Suppressor macrophage treated with lipopolysaccharide for 4 hours (primary cell): ENCODE measurements around the gene CAMTA1.

Experiments
- DNase-seq: peaks from one replicate; pipeline ENCODE4 v3.0.0-alpha.2; 2020

The CAMTA1 gene

DNA sequence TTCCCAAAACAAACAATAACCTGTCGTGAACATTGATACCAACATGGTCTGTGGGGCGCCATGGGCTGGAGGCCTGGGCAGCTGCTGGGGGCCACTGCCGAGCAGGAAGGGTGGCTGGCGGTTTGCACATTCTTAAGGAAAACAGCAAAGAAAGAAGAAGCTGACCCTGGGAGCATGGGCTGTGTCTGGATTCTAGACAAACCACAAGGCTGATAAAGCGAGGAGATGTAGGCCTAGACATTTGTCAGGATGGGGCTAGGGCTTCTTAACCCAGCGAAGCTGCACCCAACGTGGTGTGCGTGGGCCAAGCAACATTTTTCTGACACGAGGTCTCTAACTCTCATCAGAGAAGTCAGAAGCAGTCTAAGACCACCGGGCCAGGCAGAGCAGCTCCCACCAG, 663.7 kb downstream of the CAMTA1 start:
- DNase-seq = no peak

DNA sequence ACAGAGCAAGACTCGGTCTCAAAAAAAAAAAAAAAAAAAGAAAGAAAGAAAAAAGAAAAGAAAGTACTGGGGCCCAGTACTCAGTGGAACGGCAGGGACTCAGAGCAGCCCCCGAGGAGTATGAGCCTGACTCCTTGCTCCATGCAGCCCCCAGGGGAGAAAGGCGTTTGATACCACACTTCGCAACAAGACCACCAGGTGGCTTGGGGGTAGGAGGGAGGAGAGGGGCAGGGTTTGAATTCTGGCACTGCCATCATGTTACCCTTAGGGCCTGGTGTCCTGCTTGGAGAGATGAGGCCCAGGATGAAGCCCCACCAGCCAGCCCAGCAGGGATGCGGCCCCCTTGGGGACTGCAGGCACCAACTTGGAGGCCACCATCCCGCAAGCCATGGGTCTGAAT, 664.5 kb downstream of the CAMTA1 start:
- no peak for DNase-seq

DNA sequence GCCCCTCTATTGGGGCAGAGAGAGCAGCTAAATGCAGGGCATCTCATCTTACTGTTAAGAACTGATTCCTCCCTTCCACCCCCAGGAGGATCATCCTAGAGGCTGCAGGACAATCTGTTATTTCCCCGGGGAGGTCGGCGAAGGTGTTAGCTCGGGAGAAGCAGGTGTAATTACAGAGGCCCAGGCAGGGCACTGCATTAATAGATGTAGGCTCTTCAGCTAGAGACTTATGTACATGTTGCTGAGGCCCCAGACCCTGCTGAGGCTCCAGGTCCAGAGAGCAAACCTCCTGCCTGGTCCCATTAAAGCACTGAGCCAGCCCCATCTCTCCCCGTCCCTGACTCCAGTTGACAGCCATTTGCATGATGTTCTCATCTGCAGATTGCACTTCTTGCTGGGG, 665.6 kb downstream of the CAMTA1 start:
- DNase-seq = no peak

DNA sequence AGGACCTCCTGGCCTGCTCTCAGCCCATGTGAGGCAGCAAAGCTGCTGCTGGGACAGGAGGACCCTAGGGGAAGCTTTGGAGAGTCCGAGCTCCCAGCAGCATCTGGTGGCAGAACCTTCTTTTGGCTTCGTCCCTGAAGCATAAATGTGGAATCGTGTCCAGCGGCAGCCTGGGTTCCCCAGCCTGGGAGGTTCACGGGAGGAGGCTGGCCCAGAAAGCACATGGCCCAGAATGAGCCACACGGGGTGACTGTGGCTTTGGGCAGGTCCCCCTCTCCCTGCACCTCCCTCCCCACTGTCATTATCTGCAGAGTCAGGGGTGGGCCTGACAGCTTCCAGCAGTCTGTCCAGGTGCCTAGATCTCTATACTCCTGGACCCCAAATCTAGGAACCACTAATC, 667.8 kb downstream of the CAMTA1 start:
- DNase-seq = no peak

DNA sequence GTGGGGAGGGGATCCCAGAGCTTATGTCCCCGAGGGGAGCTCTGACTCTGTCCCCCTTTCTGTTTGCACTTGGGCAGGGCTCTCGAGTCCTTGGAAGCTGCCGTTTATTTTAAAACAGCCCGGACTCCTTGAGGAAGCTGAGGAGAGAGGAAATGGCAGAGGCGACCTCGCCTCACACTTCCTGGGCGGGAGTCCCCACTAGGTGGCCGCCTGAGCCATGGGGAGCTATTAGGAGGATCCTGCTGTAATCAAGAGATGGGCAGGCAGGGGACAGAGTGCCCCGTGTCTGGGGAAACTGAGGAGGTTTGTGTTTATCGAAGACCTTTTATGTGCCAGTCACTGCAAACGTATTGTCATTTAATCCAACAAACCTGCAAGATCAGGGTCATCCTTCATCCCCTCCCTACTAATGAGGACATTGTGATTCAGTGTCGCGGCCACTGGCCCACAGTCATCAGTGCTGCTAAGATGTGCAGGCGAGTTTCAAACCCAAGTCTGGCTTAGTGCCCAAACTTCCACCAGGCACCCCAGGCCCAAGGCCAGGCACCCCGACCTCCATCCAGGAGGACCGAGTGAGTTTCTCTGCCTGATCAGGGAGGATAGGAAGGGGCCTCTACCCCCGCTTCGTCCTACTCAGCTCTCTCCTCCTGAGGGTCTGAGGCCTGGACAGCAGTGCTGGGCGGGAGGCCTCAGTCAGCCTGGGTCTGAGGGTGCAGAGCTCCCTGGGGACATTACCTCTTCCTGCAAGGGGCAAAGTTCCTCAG, 669.0 kb downstream of the CAMTA1 start:
- DNase-seq = peak; percentile 44

DNA sequence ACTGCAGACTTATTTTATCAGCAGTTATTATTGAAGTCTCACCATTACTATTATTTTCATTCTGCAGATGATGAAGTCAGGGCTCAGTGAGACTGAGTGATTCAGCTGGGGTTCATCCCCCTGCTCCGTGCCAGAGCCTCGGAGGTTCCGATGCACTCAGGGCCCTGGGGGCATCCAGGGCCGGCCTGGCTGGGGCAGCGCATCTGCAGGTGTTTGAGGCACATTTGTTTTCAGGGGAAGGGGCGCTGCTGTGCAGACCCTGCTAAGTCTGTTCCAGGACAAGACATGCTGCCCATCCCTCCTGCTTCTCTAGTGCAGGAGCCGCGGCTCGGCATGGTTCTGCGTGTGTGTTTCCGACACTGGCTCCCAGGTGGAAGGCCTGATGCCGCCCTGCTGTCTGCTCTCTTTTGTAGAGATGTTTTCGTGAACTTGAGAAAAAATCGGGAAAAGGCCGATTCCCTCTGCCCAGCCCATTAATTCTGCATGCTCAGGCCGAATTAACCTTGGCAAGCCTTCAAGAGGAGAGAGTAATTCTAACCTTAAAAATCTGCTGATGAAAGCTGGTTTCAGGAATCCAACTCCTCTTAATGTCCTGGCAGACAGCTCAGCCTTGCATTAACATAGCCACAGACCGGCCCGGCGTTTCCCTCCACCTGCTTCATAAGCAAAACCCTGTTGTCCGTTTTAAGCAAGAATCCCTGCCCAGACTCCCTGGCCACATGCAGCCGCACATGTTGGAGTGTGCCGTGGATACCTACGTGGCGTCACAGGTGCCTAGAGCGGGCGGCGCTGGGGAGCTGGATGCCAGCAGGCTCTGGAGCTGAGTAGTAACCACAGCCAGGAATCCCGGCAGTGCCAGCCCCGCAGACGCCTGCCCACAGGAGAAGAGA, 669.9 kb downstream of the CAMTA1 start:
- no peak for DNase-seq

DNA sequence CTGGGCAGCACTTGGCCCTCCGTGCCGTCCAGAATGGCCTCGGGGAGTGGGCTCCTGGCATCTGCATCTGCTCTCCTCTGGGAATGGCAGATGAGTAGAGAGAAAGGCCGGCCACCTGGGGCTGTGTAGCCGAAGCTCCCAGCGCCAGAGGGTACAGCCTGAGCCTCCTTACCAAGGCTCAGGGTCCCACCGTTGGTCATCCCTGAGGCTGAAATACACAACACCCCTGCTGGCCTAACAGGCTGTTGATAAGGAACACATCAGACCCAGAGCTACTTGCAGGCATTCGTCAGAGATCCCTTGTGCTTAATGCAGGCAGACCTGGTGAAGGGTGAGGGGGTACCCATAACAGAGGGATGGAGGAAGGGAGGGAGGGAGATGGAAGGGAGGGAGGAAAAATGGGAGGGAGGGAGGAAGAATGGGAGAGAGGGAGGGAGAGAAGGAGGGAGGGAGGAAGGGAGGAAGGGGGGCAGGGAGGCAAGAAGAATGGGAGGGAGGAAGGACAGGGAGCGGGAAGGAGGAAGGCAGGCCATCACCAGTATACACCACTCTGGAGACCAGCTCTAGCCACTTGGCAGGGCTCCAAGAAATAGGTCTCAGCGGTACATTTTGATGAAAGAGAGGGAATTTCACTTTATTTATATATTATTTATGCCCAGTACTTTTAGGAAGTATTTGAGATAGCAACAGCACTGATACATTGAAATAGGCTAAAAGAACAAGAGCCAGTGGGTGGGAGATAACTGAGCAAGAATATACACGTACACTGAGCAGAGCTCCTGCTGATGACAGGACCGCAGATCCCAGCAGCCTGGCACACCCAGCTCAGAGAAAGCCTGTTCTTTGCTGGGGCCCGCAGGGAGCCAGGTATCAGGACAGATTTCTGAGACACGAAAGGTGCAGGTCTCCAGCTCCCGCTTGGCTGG, 670.8 kb downstream of the CAMTA1 start:
- no peak for DNase-seq

DNA sequence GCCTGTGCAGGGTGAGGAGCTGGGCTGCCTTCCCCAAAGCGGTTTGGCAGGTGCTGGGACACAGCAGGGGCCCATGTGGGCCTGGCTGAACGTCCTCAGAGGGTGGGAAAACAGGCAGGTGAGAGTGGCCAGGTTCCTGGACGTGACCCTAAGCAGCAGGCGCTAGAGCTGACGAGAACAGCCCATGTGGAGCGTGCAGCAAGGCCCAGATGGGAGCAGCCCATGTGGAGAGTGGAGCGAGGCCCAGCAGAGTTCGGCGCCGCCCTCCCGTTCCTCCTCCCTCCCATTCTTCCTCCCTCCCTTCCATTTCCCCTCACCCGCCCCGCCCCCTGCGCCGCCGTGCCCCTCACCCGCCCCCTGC, 671.4 kb downstream of the CAMTA1 start:
- no peak for DNase-seq

DNA sequence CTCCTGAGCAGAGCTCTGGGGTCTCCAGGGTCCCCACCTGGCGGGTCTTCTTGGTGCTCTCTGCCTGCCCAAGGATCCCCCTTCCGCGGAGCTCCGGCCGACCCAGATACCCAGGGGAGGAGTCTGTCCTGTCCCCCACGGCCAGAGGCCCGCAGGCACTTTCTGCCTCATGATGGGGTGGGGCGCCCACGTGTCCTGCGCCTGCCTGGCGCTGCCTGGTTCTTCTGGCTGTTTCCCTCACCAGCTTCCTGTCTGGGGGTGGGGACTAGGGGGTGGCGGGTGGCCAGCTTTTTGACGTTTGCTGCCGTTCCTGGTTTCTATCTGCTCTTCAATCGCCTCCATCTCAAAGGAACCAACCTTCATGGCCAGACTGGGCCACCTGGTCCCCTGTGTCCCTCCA, 672.6 kb downstream of the CAMTA1 start:
- peak; percentile 21 for DNase-seq

DNA sequence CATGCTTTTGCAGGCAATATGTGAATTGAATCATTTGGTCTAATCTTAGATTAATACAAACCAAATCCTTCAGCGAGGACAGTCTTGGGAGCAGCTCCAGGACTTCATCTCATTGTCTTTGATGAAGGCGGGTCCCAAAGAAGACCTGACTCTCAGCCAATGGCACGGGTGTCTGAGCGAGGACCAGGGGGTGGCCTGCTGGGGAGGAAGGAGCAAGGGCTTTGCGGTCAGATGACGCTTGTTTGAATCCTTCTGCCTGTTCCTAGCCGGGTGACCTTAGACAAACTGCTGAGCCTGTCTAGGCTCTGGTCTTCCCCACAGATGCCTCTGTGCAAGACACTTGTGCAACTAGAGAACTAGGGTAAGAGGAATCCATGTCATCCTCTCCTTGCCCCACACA, 673.7 kb downstream of the CAMTA1 start:
- no peak for DNase-seq

DNA sequence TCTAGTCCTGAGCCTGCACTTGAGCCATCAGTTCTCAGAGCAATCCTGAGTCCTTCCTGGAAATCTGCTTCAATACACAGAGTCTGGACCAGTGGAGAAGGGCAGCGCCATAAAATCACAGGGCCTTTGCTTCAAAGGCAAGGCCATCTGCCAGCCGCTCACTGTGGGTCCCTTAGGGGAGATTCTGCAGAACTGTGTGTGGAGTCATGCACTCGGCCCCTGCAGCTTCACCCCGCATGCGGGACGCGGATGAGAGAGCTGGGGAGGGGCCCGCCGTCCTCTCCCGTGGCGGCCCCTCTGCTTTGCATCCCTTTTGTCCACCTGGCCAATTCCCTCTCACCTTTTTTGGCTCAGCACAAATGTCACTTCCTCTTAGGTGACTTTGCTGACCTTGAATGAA, 674.7 kb downstream of the CAMTA1 start:
- DNase-seq = no peak

DNA sequence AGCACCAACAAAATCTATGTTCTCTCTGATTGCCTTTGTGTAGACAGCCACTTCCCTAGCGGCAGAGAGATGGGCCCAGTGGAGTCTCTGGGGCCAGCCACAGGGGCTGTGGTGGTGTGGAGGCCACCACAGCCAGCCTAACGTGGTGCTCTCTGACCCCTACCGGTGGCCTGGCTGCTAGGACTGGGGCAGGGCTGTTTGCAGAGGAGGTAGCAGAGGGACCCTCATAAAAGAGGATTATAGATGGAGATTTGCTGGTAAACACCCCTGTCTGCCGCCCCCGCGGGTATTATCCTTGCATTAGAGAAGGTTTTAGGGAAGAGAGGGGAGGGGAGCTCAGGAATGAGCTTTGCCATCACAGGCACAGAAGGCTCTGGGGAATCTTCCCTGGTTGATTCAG, 675.6 kb downstream of the CAMTA1 start:
- DNase-seq = no peak

DNA sequence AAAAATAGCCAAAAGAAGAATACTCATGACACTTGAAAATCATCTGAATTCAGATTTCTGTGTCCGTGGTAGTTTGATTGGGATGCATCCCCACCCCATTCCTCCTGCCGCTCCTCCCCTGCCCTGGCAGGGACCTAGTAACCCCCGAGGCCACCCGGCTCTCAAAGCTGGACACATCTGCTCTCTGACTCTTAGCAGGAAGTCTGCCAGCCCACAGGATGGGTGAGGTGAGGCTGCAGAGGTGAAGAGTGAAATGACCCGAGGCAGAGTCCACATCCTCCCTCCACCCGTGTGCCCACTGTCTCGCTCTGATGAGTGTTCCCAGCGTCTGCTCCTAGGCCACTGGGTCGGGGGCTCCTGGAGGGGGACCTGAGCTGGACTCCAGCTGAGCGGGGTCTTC, 677.4 kb downstream of the CAMTA1 start:
- DNase-seq = no peak

DNA sequence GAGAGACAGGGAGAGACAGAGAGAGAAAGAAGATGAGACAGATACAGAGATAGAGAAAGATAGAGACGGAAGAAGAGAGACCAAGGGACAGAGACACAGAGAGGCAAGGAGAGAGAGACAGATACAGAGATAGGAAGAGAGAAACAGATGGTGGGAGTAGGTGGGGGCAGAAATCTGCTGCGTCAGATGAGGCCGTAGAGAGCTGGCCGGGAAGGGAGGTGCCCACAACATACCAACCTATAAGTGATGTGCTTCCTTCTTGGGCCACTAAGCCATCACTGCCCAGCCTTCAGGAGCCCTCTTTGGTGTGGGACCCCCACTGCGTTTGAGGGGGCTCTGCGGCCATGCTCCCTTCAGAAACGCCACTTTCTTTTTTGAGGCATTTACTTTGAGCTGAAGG, 678.3 kb downstream of the CAMTA1 start:
- no peak for DNase-seq

DNA sequence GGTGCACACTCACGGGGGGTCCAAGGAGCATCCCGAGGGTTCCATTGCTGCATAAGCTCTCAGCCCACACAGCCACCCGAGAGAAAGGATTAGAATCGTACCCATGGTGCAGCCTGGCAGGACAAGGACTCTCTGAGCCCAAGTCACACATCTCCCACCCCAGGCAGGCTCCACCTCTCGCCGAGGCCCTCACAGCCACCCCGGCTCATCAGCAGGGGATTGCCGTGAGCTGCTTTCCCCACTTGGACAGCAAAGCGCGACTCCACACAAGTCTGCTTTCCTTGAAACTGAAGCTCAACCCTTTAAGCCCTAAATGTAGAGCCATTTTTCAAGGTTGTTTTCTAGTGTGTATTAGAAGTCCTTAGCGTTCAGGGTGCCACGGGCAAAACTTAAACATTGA, 679.5 kb downstream of the CAMTA1 start:
- no peak for DNase-seq

DNA sequence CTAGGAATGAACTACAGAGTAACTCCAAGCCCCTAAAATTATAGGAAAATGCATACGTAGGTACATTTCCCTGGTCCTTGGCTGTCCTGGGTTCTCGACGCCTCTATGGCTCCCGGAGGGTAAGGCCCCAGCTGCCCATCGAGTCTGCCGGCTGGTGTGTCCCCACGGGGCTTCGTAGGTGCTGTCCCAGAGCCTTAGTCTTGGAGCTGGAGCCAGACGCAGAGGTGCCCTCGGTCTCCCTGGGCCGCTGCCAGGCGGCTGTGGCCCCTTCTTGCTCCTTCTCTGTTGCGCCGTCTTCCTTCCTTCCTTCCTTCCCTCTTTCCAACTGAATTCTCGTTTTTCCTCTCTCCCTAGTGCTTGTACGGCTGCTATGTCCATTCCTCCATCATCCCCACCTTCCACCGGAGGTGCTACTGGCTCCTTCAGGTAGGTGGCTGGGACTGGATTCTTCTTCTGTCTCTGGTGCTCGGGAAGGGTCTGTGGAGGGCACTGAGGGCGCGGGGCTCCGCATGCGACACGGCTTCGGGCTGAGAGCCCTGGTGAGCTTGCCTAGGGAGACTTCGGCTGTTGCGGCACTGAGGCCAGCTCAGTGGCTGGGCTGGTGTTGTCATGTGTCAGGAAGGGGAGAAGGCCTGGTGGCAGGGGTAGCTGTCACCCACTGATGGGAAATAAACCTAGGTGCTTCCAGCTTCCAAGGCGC, 682.4 kb downstream of the CAMTA1 start:
- no peak for DNase-seq

DNA sequence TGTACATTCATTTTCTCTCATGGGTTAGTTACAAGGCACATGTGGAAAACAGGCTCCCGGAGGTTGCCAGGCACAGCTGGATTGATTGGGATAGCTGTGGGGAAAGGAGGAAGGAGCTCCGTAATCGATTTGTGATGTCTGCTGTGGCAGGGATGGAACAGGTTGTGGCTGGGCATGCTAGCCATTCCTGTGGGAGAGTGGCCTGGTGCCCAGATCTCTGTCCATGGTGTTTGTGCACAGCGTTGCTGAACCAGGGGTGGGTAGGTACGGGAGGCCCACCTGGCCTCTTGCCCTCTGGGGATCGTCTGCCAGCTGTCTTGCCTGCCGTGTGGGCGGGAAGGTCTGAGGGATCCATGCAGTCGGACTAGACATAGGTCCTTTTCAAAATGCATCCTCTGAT, 683.0 kb downstream of the CAMTA1 start:
- no peak for DNase-seq

DNA sequence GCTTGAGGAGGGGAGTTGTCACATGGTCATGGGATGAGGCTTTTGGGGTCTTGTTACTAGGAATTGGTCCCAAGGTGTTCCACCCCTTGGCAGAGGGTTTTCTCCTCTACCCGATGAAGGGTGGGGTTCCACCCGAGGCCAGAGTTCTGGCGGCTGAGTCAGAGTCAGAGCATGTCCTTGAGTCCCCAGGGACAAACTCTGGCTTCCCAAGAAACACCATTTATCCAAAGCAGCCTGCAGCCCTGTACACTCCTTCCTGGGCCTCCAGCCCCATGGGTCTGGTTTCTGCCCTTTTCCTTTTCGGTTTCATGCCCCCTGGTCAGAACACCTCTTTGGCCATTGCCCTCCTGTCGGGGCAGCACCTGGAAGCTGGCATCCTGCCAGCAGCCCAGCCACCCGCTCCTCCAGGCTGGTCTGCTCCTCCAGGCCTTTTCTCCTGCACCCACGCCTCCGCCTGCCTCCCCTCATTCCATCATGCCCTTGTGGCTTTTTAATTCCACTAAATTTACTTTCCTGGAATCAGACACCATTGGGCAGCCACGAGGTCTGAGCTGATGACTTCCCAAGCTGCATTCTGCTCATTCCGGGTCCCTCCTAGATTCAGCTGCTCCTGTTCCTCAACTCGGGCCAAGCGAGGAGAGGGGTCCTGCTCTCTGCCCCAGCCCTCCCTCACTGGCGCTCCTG, 684.1 kb downstream of the CAMTA1 start:
- no peak for DNase-seq

DNA sequence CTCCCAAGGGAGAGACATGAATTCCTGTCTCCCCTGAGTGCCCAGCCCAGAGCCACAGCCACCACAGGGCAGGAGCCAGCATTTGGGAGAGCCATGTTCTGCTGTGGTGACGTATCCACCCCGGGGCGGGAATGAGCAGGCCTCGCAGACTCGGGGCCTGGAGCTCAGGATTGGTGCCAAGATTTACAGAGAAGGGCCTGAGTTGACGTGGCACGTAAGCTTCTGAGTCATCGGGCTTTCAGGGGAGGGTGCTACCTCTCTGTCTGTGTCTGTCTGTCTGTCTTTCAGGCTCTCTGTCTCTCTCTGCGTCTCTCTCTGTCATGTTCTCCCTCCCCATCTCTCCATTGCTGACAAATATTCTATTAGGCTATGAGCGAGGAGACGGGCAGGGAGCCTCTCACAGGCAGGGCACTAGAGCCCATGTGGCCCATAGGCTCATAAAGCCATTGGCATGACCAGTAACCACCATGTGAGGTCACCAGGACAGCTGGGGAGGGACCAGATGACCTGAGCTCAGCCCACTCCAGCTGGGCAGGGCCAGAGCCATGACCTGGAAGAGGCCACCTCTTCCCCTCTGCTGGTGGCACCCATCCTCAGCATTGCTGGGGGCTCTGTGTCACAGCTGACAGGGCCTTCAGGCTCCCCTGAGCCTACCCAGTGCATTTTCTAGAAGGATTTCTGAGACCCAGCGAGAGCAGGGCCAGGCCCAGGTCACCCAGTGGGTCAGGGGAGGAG, 685.8 kb downstream of the CAMTA1 start:
- no peak for DNase-seq

DNA sequence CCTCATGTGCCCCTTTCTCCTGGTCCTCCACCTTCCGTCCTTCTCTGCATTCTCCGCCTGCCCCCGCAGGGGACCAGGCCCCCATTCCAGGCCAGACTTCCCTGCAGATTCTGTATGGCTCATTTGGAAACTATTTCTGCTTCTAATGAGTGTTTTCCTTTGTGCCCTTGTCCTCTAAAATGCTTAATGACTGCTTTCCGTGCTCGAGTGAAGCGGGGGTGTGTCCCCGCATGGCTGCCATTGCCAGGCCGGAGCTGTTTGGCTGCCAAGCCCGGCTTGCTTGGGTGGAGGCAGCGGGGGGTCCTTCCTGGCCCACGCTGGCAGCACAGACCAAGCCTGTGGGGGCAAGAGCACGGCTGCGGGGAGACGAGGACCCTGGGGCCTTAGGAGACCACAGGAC, 686.6 kb downstream of the CAMTA1 start:
- no peak for DNase-seq
